Measurements from ENCODE around the gene NRF1.

NRF1 gene

GRCh38 chr7:129803546-129804081, 192.1 kb downstream of the NRF1 start:
- no peak for TF ChIP-seq CTCF (IDR thresholded peaks at IDR 0.05; ENCODE audit: low read depth, low read length)
- no peak for DNase-seq (ENCODE audit: low read depth in 2 of 2)

DNA sequence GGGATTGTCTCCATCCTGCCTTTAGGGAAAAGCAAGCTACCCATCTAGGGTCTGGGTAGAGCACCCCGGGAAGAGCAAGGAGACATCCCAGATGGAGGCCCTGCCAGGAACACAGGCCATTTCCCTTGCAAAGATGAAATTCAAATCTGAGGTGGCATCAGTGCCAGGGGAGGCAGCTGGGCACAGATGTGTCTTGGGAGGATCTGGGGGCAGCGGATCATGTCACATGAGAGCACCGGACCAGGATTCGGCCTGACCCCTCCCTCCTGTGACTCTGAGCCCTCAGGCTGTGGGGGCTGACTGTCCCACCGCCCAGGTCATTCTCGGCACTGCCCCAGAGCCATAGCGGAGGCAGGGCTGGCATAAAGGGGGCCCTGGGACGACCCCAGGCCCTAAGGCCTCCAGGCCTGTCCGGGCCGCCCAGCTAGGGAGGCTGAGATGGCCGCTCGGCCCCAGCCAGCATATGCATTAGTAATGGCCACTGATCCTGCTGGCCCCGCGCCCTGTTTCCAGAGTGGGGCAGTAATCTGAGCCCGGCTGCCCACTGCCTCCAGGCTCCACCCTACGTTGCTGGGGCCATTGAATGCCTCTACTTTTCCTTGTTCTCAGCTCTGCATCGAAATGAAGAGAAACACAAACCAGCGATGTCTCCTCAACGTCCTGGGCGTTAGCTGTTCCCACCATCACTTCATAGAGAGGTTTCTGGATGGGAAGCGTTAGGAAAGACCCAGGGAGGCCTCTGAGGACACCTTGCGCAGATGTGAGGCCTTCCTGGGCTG, 192.8 kb downstream of the NRF1 start:
- no peak for DNase-seq (ENCODE audit: low read depth in 2 of 2)
- H3K4me3 ChIP-seq (replicated peaks in 1 of 2; ENCODE audit: low read depth in 2 of 2, low read length in 2 of 2), result no peak overlapping the region
- TF ChIP-seq CTCF (IDR thresholded peaks at IDR 0.05; ENCODE audit: low read depth, low read length), result no peak

More at GRCh38 chr7:129803546-129804081, 192.1 kb downstream of the NRF1 start:
- H3K4me3 ChIP-seq (replicated peaks in 1 of 2; ENCODE audit: low read depth in 2 of 2, low read length in 2 of 2), result no peak overlapping the region

- peak in 1 of 2 donors; percentile 24 for DNase-seq (ENCODE audit: low read depth in 2 of 2)
- TF ChIP-seq CTCF (IDR thresholded peaks at IDR 0.05; ENCODE audit: low read depth, low read length), result no peak
- H3K4me3 ChIP-seq (replicated peaks in 1 of 2; ENCODE audit: low read depth in 2 of 2, low read length in 2 of 2), result no peak overlapping the region
Observed at GRCh38 chr7:129804890-129805719, 193.6 kb downstream of the NRF1 start.
